Measurements from ENCODE around the gene GOLGA1.

DNA sequence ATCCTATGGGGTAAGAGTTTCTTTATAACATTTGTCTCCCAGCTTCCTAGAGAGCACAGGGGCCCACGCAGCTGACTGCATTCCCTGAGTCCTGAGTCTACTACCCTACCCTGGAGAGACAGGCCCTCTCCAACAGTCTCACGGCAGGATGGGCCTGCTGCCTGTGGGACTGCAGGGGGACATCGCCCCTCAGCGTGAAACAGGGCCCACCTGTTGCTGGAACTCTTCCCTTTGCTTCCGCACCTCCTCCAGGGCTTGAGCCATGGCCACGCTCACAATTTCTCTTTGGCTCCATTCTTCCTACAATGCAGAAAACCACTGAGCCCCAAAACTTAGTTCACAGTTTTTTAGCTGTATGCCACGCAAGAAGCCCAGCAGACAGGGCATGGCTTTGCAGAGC is 50.7 kb downstream of the GOLGA1 start:
- TF ChIP-seq RCOR1 (IDR thresholded peaks at IDR 0.05; ENCODE audit: low read length), result no peak
- TF ChIP-seq, protein P1, sequence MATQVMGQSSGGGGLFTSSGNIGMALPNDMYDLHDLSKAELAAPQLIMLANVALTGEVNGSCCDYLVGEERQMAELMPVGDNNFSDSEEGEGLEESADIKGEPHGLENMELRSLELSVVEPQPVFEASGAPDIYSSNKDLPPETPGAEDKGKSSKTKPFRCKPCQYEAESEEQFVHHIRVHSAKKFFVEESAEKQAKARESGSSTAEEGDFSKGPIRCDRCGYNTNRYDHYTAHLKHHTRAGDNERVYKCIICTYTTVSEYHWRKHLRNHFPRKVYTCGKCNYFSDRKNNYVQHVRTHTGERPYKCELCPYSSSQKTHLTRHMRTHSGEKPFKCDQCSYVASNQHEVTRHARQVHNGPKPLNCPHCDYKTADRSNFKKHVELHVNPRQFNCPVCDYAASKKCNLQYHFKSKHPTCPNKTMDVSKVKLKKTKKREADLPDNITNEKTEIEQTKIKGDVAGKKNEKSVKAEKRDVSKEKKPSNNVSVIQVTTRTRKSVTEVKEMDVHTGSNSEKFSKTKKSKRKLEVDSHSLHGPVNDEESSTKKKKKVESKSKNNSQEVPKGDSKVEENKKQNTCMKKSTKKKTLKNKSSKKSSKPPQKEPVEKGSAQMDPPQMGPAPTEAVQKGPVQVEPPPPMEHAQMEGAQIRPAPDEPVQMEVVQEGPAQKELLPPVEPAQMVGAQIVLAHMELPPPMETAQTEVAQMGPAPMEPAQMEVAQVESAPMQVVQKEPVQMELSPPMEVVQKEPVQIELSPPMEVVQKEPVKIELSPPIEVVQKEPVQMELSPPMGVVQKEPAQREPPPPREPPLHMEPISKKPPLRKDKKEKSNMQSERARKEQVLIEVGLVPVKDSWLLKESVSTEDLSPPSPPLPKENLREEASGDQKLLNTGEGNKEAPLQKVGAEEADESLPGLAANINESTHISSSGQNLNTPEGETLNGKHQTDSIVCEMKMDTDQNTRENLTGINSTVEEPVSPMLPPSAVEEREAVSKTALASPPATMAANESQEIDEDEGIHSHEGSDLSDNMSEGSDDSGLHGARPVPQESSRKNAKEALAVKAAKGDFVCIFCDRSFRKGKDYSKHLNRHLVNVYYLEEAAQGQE (IDR thresholded peaks at IDR 0.05; ENCODE audit: low read depth, low read length), result no peak
- no peak for TF ChIP-seq NRF1 (IDR thresholded peaks at IDR 0.05; ENCODE audit: low read depth, low read length)
- TF ChIP-seq YY1 (IDR thresholded peaks at IDR 0.05; ENCODE audit: low read depth), result no peak
- no peak for TF ChIP-seq EP300 (IDR thresholded peaks at IDR 0.05; ENCODE audit: borderline replicate concordance in 1 of 2, low read depth in 1 of 2, low read length in 1 of 2)
- TF ChIP-seq, protein P2, sequence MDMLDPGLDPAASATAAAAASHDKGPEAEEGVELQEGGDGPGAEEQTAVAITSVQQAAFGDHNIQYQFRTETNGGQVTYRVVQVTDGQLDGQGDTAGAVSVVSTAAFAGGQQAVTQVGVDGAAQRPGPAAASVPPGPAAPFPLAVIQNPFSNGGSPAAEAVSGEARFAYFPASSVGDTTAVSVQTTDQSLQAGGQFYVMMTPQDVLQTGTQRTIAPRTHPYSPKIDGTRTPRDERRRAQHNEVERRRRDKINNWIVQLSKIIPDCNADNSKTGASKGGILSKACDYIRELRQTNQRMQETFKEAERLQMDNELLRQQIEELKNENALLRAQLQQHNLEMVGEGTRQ (IDR thresholded peaks at IDR 0.05; ENCODE audit: borderline replicate concordance, low read depth, low read length), result no peak
